Keratinocyte (primary cell): ENCODE results near the gene SEL1L. TPM values are rescaled to one million over a fixed set of nuclear protein-coding genes. Genes with fewer than 3 reads are reported as not detected.

Experiments
- DNase-seq: peaks from one replicate; pipeline ENCODE4 v3.0.0-alpha.2; 2011; ENCODE audit warnings: low read depth, missing footprints, low spot score
- FAIRE-seq: peaks from 2 replicates; lab custom pipeline; 2011; peaks lifted over from hg19 to GRCh38; lab: Jason Lieb, UNC
- H2AFZ ChIP-seq: 2 replicates; pipeline ENCODE4 v1.6.0; 2012; ENCODE audit warnings: low read length, control low read depth, inconsistent platforms; ENCODE audit not compliant: control insufficient read depth
- H3K27ac ChIP-seq: 2 replicates; pipeline ENCODE4 v1.5.1; 2011; ENCODE audit warnings: low read length; ENCODE audit not compliant: control insufficient read depth, insufficient read depth
- H3K27me3 ChIP-seq: 3 replicates; pipeline ENCODE4 v1.6.0; 2011; ENCODE audit warnings: low read length; ENCODE audit not compliant: control insufficient read depth, insufficient read depth; ENCODE audit errors: extremely low read depth
- H3K36me3 ChIP-seq, 2 experiments: 2 replicates in 1 of 2; 3 replicates in 1 of 2; pipeline ENCODE4 v1.5.1; 2011; ENCODE audit warnings: low read length in 2 of 2, mild to moderate bottlenecking in 1 of 2; ENCODE audit not compliant: control insufficient read depth in 2 of 2, insufficient read depth in 2 of 2; ENCODE audit errors: extremely low read depth in 1 of 2
- H3K4me1 ChIP-seq: 3 replicates; pipeline ENCODE4 v1.5.1; 2011; ENCODE audit warnings: low read length; ENCODE audit not compliant: control insufficient read depth, insufficient read depth; ENCODE audit errors: extremely low read depth
- H3K4me2 ChIP-seq: 3 replicates; pipeline ENCODE4 v1.6.0; 2011; ENCODE audit warnings: low read depth, low read length; ENCODE audit not compliant: control insufficient read depth, insufficient read depth; ENCODE audit errors: extremely low read depth
- H3K4me3 ChIP-seq, 3 experiments: fragments of 200-600 bp in 1 of 3; sonication (generic) in 1 of 3; 2 replicates in 2 of 3; 3 replicates in 1 of 3; pipeline ENCODE4 v1.5.1; 2011 to 2016; ENCODE audit warnings: low read length in 3 of 3, mild to moderate bottlenecking in 3 of 3, control low read depth in 2 of 3, inconsistent platforms in 1 of 3, low read depth in 1 of 3, mixed read lengths in 1 of 3, mixed run types in 1 of 3, moderate library complexity in 1 of 3; ENCODE audit not compliant: control insufficient read depth in 2 of 3, insufficient read depth in 2 of 3; ENCODE audit errors: extremely low read depth in 1 of 3
- H3K79me2 ChIP-seq: 2 replicates; pipeline ENCODE4 v1.6.0; 2012; ENCODE audit warnings: low read length; ENCODE audit not compliant: control insufficient read depth, insufficient read depth
- H3K9ac ChIP-seq: 3 replicates; pipeline ENCODE4 v1.6.0; 2011; ENCODE audit warnings: low read length; ENCODE audit not compliant: control insufficient read depth, insufficient read depth; ENCODE audit errors: extremely low read depth
- H3K9me1 ChIP-seq: 3 replicates; pipeline ENCODE4 v1.6.0; 2011; ENCODE audit warnings: low read length; ENCODE audit not compliant: control insufficient read depth, insufficient read depth; ENCODE audit errors: extremely low read depth
- H3K9me3 ChIP-seq: 2 replicates; pipeline ENCODE4 v1.5.1; 2012; ENCODE audit warnings: low read depth, low read length; ENCODE audit not compliant: control insufficient read depth
- H4K20me1 ChIP-seq: 3 replicates; pipeline ENCODE4 v1.6.0; 2011; ENCODE audit warnings: low read length; ENCODE audit not compliant: control insufficient read depth, insufficient read depth; ENCODE audit errors: extremely low read depth
- CTCF ChIP-seq, 3 experiments: IDR thresholded peaks in 1 of 3; conservative IDR thresholded peaks in 1 of 3; optimal IDR thresholded peaks in 1 of 3; 2 replicates in 2 of 3; 3 replicates in 1 of 3; pipeline versions ENCODE3 to v1.5.1; 2011; ENCODE audit warnings: low read length in 3 of 3, mild to moderate bottlenecking in 3 of 3, moderate library complexity in 2 of 3, control low read depth in 1 of 3, inconsistent platforms in 1 of 3; ENCODE audit not compliant: insufficient read depth in 2 of 3; ENCODE audit errors: extremely low read depth in 1 of 3
- EZH2 ChIP-seq: IDR thresholded peaks from one replicate; pipeline ENCODE4 v1.6.1; 2012; ENCODE audit warnings: inconsistent platforms, mild to moderate bottlenecking, low read length, moderate library complexity
- dilution Hi-C: fragments of 300-500 bp; cut with MboI; formaldehyde crosslinking; loops from one replicate; pipeline ENCODE4 v1.7.0; 2020; ENCODE audit warnings: low sequenced_read_pairs; ENCODE audit not compliant: extremely low pct_ligation_motif_present
- polyA plus RNA-seq, 5 experiments: library from polyadenylated mRNA; depleted of rRNA in 3 of 5; stranded (reverse) in 3 of 5; stranded (forward) in 1 of 5; unstranded in 1 of 5; fragments of >200 nt; gene quantifications; 1 replicate in 1 of 5; 2 replicates in 3 of 5; 3 replicates in 1 of 5; pipeline versions ENCODE4 v1.2.1 to v1.2.3, GENCODE V29; 2011 to 2012; ENCODE audit warnings: missing spikeins in 2 of 5, low read depth in 1 of 5, low replicate concordance in 1 of 5

SEL1L gene
- polyA plus RNA-seq, 1 donor (not counting 4 experiments of a cell fraction or from before 2014, with no cell fraction given), result 19.7 TPM

- Histone ChIP-seq H3K27ac (no peak overlapping the region), H3K4me1 (peaks cover 6% of the 10 kb centered on the region), H2AFZ (no peak overlapping the region), H3K79me2 (peaks cover 9% of the 10 kb centered on the region), H3K9me1 (no peaks in the 10 kb centered on the region), H3K9ac (no peak overlapping the region), H3K4me3 (no peak overlapping the region), H3K36me3 (peaks cover 2 to 3% of the 10 kb centered on the region in 2 experiments), H3K9me3 (no peaks in the 10 kb centered on the region), H4K20me1 (no peaks in the 10 kb centered on the region), H3K27me3 (no peaks in the 10 kb centered on the region), H3K4me2 (no peak overlapping the region)
- TF ChIP-seq EZH2 (no peak), CTCF (optimal IDR thresholded peaks at IDR 0.05 in 1 of 3, IDR thresholded peaks at IDR 0.05 in 1 of 3, conservative IDR thresholded peaks at IDR 0.05 in 1 of 3; ENCODE audit: extremely low read depth in 1 of 3, insufficient read depth in 2 of 3, low read length in 3 of 3) (no peak)
- FAIRE-seq, result no peak
- dilution Hi-C loops, result no loop called here
- DNase-seq, result no peak
Observed at GRCh38 chr14:81525129-81525528, 8.5 kb downstream of the SEL1L start.

GRCh38 chr14:81523616-81524015, 10.0 kb downstream of the SEL1L start:
- DNase-seq (no peak), FAIRE-seq (no peak)
- no peak overlapping the region for H3K9ac ChIP-seq
- peaks cover 2 to 5% of the 10 kb centered on the region in 2 experiments for H3K36me3 ChIP-seq
- no peaks in the 10 kb centered on the region for H3K9me3 ChIP-seq
- H3K79me2 ChIP-seq, result peaks cover 3% of the 10 kb centered on the region
- no peak overlapping the region for H3K27ac ChIP-seq
- no peaks in the 10 kb centered on the region for H3K9me1 ChIP-seq
- H3K4me2 ChIP-seq, result no peak overlapping the region
- H4K20me1 ChIP-seq, result no peaks in the 10 kb centered on the region
- no peaks in the 10 kb centered on the region for H3K4me1 ChIP-seq
- no peak overlapping the region for H3K4me3 ChIP-seq
- TF ChIP-seq EZH2 (no peak), CTCF (optimal IDR thresholded peaks at IDR 0.05 in 1 of 3, IDR thresholded peaks at IDR 0.05 in 1 of 3, conservative IDR thresholded peaks at IDR 0.05 in 1 of 3; ENCODE audit: extremely low read depth in 1 of 3, insufficient read depth in 2 of 3, low read length in 3 of 3) (no peak)
- no peak overlapping the region for H2AFZ ChIP-seq
- H3K27me3 ChIP-seq, result no peaks in the 10 kb centered on the region
- dilution Hi-C loops, result no loop called here
